Body of pancreas (tissue), 4 donors: Measurements from ENCODE around the gene LILRB4. TPM values are rescaled to one million over a fixed set of nuclear protein-coding genes. Genes with fewer than 3 reads are reported as not detected.
A peak's percentile ranks its signal among the peaks of the same experiment; 100 is the strongest.

ENCODE experiments used
- ATAC-seq: fragments of 150-250 bp; one replicate; pipeline ENCODE4 v1.9.1; 2016
- DNase-seq, 4 donors: peaks; one replicate each; pipeline ENCODE4 v3.0.0-alpha.2; 2019
- H3K27ac ChIP-seq, 4 donors: fragments of 200-600 bp; sonication (generic); 1 replicate in 3 of 4; 2 replicates in 1 of 4; pipeline versions ENCODE4 v1.5.1 to v1.6.1; 2016 to 2019; ENCODE audit warnings: mild to moderate bottlenecking in 1 of 4, mixed read lengths in 1 of 4, moderate library complexity in 1 of 4
- H3K27me3 ChIP-seq, 2 donors: fragments of 200-600 bp; sonication (generic); one replicate each; pipeline ENCODE4 v1.6.0; 2016; ENCODE audit warnings: mild to moderate bottlenecking in 1 of 2
- H3K36me3 ChIP-seq, 2 donors: fragments of 200-600 bp; sonication (generic); replicated peaks in 1 of 2; 2 replicates each; pipeline ENCODE4 v1.5.1; 2016; ENCODE audit warnings: low read depth in 2 of 2; ENCODE audit not compliant: insufficient read depth in 1 of 2
- H3K4me1 ChIP-seq: fragments of 200-600 bp; sonication (generic); one replicate; pipeline ENCODE4 v1.6.0; 2016
- H3K4me3 ChIP-seq, 2 donors: fragments of 200-600 bp; sonication (generic); 1 replicate in 1 of 2; 2 replicates in 1 of 2; pipeline ENCODE4 v1.5.1; 2016 to 2019
- H3K9me3 ChIP-seq, 3 donors: fragments of 200-600 bp; sonication (generic); 1 replicate in 2 of 3; 2 replicates in 1 of 3; pipeline ENCODE4 v1.5.1; 2016
- CTCF ChIP-seq, 7 experiments: fragments of 450-650 bp in 4 of 7; fragments of 200-600 bp in 3 of 7; sonication (generic) in 3 of 7; IDR thresholded peaks; one replicate each; pipeline ENCODE4 v1.5.1; 2016 to 2019; ENCODE audit warnings: antibody characterized with exemption in 7 of 7
- POLR2A ChIP-seq, 3 donors: fragments of 450-650 bp; IDR thresholded peaks; one replicate each; pipeline ENCODE4 v1.6.1; 2016; ENCODE audit warnings: antibody characterized with exemption in 3 of 3, mild to moderate bottlenecking in 2 of 3
- WGBS, 2 donors: methylation state at CpG; one replicate each; pipeline ENCODE4 v1.1.5; 2017; 5-methylcytosine and 5-hydroxymethylcytosine counted together
- intact Hi-C: fragments of 100-400 bp; cut with DNase I; formaldehyde crosslinking; loops from one replicate; pipeline ENCODE4 v1.15.1; 2023
- total RNA-seq, 2 donors: library from RNA; depleted of rRNA; stranded (reverse); fragments of >200 nt; gene quantifications; one replicate each; pipeline ENCODE4 v1.1.0, GENCODE V29; 2016

The LILRB4 gene
- total RNA-seq, 2 donors from 2014 or later = 0.99 to 1.0 TPM

- WGBS, 2 donors = 77 to 78% methylated on average over 19 of the region's 19 CpGs
- no peak for ATAC-seq
Measured at GRCh38 chr19:54646331-54646841, 16.4 kb upstream of the LILRB4 start.

DNA sequence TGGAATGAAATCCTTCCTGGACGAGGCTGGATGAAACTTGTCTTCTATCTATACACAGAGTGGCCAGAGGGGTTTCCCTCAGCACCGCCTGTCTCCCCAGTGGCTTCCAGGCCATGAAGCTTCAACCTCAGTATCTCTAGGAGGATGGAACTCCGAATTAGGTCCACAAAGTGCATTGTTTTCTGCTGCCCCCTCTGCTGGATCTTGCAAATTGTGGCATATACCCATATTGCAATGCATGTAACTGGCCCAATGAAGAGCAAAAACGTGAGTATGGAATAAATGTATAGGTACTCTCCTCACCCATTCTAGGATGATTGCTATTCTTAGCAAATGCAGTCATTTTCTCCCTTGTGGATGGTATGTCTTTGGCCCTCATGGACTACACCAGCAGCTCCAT, 14.7 kb upstream of the LILRB4 start:
- Histone ChIP-seq H3K36me3 (no peaks in the 10 kb centered on the region), H3K4me1 (no peaks in the 10 kb centered on the region), H3K4me3 (no peak overlapping the region), H3K27ac (no peak overlapping the region), H3K27me3 (no peaks in the 10 kb centered on the region), H3K9me3 (no peaks in the 10 kb centered on the region)
- intact Hi-C loops = no loop called here
- DNase-seq = no peak
- no peak for TF ChIP-seq CTCF (IDR thresholded peaks at IDR 0.05)
- TF ChIP-seq POLR2A (IDR thresholded peaks at IDR 0.05) = no peak
- WGBS, 2 donors = 33 to 38% methylated on average over 4 of the region's 4 CpGs
- no peak for ATAC-seq

More at GRCh38 chr19:54646331-54646841, 16.4 kb upstream of the LILRB4 start:
- TF ChIP-seq POLR2A (IDR thresholded peaks at IDR 0.05) = no peak
- no peak for TF ChIP-seq CTCF (IDR thresholded peaks at IDR 0.05)
- intact Hi-C loops = no loop called here
- no peak overlapping the region for H3K27ac ChIP-seq
- H3K4me1 ChIP-seq = no peaks in the 10 kb centered on the region
- H3K36me3 ChIP-seq = no peaks in the 10 kb centered on the region
- no peaks in the 10 kb centered on the region for H3K27me3 ChIP-seq
- H3K9me3 ChIP-seq = no peaks in the 10 kb centered on the region
- H3K4me3 ChIP-seq = no peak overlapping the region
- no peak for DNase-seq

DNA sequence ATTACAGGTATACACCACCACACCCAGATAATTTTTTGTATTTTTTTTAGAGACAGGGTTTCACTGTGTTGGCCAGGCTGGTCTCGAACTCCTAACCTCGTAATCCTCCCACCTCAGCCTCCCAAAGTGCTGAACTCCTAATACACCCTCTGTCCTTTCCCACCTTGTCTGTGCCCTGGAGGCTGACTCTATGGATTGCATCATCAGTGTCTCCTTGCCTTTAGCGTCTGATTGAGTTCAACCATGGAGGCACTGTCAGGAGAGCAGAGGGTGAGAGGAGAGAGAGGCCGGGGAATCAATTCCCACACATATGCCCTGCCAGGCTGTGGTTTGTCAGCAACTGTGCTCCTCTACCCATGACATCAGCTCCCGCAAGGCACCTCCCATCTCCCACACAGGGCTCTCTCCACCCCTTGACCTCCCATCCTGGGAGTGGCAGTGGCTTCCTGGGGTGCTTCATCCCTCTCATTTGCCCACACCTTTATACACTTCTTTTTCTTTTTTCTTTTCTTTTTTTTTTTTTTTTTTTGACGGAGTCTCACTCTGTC, 12.6 kb upstream of the LILRB4 start:
- Histone ChIP-seq H3K27me3 (no peaks in the 10 kb centered on the region), H3K4me1 (no peaks in the 10 kb centered on the region), H3K9me3 (no peaks in the 10 kb centered on the region), H3K36me3 (no peaks in the 10 kb centered on the region), H3K4me3 (no peak overlapping the region), H3K27ac (no peak overlapping the region)
- ATAC-seq (no peak), DNase-seq (no peak)
- WGBS, 2 donors = 62 to 76% methylated on average over 6 of the region's 6 CpGs
- intact Hi-C loops = no loop called here
- TF ChIP-seq CTCF (IDR thresholded peaks at IDR 0.05) (no peak), POLR2A (IDR thresholded peaks at IDR 0.05) (no peak)

DNA sequence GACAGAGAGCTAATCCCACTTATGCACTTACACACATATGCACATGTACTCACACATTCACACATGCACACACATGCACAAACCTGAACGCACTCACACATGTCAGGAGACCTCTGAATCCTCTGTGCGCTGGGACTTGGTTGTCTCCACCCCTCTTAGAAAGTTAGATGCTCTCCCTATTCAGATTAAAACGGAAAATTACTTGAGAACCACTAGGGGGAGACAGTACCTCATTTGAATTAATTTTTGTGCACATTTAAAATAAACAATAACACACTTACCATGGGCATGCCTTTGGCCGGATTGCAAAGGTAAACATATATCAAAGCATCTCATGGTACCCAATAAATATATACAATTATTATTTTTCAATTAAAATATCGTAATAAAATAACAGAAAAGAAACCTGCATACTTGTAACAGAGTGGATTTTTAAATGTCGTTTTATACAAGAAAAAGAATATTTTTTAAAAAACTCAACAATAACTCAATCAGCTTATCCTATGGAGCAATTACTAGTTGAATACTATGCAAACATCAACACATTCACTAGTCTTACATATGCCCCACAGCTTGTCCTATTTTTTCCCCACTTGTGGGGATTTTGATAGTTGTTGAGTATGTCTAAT, 9.5 kb upstream of the LILRB4 start:
- Histone ChIP-seq H3K9me3 (no peaks in the 10 kb centered on the region), H3K27me3 (no peaks in the 10 kb centered on the region), H3K4me1 (no peaks in the 10 kb centered on the region), H3K36me3 (no peaks in the 10 kb centered on the region), H3K27ac (no peak overlapping the region), H3K4me3 (no peak overlapping the region)
- 23 to 27% methylated on average over 6 of the region's 6 CpGs for WGBS, 2 donors
- intact Hi-C loops = no loop called here
- ATAC-seq (no peak), DNase-seq (no peak)
- peak; percentile 18 to 53 (median 44) for TF ChIP-seq CTCF (IDR thresholded peaks at IDR 0.05)
- TF ChIP-seq POLR2A (IDR thresholded peaks at IDR 0.05) = no peak
